Retinal pigment epithelial cell (primary cell): ENCODE data around the gene TOM1L2.

ENCODE experiments used
- DNase-seq: peaks from one replicate; pipeline ENCODE4 v3.0.0-alpha.2; 2010; ENCODE audit warnings: low read depth
- H3K4me3 ChIP-seq: 2 replicates; pipeline ENCODE4 v1.5.1; 2011; ENCODE audit warnings: mild to moderate bottlenecking, low read length, control low read depth, moderate library complexity
- TF ChIP-seq, protein P1 (sequence below): conservative IDR thresholded peaks from 2 replicates; pipeline ENCODE4 v1.5.1; 2011; ENCODE audit warnings: low read depth, low read length, control low read depth, inconsistent platforms

Gene TOM1L2

DNA sequence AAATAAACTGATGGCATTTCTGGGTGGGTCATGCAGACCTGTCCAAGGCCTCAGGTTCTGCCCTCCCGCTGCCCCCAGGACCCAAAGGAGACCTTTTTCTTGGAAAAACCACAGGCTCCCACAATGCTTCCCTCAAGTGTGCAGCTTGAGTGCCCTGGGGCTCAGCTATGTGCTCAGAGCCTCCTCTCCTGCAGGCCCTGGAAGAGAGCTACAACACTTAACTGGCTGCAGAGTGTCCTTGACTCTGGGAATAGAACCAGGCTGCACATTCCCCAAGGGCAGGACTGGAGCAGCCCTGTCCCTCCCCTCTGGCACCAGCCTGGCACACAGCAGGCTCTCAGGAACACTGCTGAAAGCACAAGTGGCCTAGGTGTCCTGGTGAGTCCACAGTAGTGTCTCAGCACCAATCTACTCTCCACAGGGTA is 130.6 kb downstream of the TOM1L2 start:
- DNase-seq, result no peak
- TF ChIP-seq, protein P1, sequence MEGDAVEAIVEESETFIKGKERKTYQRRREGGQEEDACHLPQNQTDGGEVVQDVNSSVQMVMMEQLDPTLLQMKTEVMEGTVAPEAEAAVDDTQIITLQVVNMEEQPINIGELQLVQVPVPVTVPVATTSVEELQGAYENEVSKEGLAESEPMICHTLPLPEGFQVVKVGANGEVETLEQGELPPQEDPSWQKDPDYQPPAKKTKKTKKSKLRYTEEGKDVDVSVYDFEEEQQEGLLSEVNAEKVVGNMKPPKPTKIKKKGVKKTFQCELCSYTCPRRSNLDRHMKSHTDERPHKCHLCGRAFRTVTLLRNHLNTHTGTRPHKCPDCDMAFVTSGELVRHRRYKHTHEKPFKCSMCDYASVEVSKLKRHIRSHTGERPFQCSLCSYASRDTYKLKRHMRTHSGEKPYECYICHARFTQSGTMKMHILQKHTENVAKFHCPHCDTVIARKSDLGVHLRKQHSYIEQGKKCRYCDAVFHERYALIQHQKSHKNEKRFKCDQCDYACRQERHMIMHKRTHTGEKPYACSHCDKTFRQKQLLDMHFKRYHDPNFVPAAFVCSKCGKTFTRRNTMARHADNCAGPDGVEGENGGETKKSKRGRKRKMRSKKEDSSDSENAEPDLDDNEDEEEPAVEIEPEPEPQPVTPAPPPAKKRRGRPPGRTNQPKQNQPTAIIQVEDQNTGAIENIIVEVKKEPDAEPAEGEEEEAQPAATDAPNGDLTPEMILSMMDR, result no peak
- no peak overlapping the region for H3K4me3 ChIP-seq

DNA sequence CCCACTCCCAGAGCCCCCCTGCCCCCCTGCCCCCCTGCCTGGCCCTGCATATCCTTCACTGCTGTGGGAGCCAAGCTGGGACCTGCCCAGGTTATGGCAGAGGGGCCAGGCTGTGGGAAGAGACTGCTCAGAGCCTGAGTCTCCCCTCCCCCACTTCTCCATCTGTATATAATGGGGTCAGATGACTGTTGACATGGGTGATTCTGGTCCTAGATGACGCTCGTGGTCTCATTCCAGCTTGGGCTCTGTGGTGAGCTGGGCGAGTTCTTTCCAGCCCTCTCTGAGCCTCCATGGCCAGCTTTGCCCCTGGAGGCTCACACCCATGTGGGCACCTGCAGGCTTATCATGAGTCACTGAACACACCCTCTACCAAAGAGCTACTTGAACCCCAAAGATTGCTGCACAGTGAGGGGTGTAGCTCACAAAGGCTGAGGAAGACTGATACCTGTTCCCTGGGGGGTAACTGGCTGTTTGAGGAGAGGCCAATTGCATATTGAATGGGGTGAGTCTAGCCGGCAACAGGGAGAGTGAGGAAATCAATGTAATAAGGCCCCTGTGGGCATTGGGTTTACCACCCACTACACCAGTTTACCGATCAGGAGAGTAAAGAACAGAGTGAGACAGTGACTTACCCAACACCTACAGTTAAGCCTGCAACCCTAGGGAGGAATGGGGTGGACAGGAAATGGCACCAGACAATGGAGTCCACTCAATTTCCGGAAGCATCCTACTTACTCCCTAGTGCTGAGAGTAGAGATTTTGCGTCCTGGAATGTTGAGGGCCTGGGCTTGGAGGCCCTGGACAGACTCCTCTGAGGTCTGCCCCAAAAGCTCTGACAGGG is 131.2 kb downstream of the TOM1L2 start:
- no peak overlapping the region for H3K4me3 ChIP-seq
- no peak for DNase-seq
- TF ChIP-seq, protein P1, result no peak

DNA sequence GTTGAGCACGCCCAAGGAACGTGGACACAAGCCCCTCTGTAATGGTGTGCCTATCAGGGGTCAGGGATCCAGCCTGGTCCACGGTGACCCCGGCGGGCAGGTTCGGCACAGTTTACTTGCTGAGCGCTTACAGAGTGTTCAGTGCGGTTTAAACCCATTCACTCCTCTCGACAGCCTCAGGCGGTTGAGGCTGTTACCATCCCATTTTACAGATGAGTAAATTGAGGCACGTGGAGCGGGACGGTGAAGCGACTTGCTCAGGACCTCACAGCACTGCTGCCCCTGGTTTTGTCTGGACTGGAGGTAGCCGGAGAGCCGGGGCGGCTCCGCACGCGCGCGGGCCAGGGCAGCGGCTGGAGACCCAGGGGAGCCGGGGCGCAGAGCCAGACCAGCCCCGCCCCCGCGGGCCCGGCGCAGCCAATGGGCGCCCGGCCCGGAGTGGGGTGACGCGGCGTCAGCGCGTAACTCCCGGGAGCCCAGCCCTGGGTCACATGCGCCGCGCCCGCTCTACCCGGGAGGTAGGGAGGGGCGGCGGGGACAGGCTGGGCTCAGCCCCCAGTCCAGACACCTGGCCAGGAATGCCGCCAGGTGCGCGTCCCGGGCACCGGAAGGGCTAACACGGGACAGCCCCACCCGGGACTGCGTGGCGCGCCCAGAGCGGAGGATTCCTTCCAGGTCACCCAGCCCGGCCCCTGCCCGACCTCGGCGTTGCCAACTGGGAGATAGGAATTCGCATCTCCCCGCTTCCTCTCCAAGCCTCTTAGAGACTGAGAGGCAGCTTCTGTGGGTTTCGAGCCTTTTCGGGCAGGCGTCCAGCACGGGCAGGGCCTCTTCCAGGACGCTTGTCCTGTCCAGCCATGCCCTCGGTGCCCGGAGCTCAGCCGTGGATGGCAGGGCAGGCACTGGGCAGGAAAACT is 132.2 kb downstream of the TOM1L2 start:
- DNase-seq, result peak; percentile 74
- TF ChIP-seq, protein P1, result no peak
- H3K4me3 ChIP-seq, result peak overlapping the region; percentile 37

- TF ChIP-seq, protein P1, result no peak
- DNase-seq, result no peak
- H3K4me3 ChIP-seq, result no peak overlapping the region
Measured at GRCh38 chr17:17837966-17838962, 133.9 kb downstream of the TOM1L2 start.

DNA sequence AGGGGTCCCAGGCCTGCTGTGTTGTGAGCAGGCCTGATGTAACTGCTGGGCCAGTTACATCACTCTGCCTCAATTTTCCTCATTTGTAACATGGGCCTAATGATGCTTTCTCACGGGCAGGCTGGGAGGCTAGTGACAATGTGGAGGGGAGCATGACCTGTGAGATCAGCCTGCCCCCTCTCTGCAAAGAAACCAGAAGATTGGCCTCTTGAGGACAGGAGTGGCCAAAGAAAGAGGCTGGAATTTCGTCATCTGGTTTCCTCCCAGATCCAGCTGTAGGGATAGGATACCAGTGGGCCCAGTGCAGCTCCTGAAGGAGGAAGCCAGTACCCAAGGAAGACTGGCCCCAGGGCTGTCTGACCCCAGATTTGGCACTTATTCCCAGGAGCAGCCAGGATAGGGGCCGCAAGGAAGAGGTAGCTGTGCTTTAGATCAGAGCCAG is 134.8 kb downstream of the TOM1L2 start:
- no peak for DNase-seq
- TF ChIP-seq, protein P1, result no peak

GRCh38 chr17:17836818-17837379 is 135.3 kb downstream of the TOM1L2 start, which contains the start of gene SREBF1:
SREBF1 (minus strand) TSS chr17:17836986; CDS start chr17:17836817, 169 bp downstream.
- no peak for DNase-seq
- TF ChIP-seq, protein P1, result no peak

More for the DNA sequence above, 134.8 kb downstream of the TOM1L2 start:
- H3K4me3 ChIP-seq, result peak overlapping the region; percentile 75

More at GRCh38 chr17:17836818-17837379, 135.3 kb downstream of the TOM1L2 start, which contains the start of gene SREBF1:
- peak within 1 kb of the TSS; percentile 75 for H3K4me3 ChIP-seq
